HG03103 (cell line): ENCODE data around the gene MRPL27.
"Not testable (repeated sequence)": the region's sequence is repeated elsewhere in the genome, so short reads cannot be mapped to it uniquely, and the experiment has no call there.

Experiments used
- ATAC-seq: cut with Tn5 transposase; IDR thresholded peaks from one replicate; pipeline ENCODE4 v1.9.1; 2021; ENCODE audit warnings: low read depth; ENCODE audit not compliant: unreplicated experiment

Gene MRPL27

DNA sequence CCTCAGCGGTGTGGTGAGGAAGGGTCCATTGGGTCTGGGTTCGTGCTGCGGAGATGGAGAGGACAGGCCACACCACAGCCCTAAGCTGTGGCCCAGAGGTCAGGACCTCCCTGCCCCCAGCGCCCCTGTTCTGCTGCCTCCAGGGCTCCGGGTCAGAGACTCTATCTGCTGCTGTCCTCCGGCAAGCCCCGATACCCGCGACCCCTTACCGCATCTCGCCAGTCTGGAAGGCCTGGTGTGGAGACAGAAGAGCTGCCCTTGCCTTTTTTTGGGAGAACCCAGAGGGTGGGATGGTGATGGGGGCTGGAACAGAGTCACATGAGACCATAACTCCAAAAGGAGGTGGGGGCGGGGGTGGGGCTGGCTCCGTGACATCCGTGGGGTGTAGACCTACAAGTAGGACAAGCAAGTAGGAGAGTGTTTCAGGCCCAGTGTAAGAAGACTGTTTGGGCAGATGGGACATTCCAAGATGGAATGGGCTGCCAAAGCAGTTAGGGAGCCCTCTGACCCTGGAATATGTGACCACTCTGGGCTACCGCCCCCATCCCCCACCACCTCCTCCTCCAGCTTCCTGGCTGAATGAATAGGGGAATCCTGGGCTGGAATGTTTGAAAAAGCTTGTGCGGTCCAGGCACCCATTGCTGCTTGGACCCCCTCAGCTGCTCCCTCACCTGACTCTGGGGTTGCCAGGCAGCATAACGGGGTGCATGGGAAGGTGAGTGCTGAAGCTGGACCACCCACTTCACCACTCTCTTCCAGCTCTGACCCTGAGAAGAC, 25.7 kb downstream of the MRPL27 start:
- ATAC-seq: no peak

DNA sequence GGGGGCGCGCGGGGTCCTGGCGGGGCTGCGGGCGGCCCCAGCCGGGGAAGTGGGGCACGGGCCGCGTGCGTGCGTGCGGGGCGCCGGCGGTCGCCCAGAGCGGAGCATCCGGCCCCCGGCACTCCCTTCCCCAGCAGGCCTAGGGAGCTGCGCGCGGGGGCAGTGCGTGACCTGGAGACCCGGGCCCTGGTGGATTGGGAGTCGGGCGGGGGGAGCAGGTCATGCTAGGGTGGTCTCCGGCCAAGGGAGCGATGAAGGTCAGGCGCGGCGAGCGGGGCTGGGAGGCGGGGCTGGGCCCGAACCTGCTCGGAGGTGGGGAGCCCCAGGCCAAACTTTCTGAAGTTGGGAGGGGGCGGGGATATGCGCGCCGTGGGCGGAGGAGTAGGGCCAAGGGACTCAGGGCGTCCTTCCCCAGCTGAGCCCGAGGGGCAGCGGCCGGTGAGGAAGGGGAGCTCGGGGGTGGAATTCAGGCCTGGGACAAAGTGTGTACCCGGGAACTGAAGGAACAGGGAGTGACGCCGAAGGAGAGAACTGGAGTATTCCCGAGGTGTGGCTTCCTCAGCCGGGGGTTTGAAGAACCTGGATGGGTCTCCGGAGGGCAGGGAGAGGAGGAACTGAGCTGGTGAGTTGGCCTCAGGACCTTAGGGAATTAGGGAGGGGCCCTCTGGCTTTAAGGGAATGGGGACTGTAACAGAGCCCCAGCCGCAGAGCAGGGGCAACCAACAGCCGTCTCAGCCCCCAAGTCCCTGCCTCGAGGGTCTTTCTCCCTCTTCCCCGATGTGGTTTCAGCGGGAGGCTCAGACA, 26.5 kb downstream of the MRPL27 start:
- peak; percentile 39 for ATAC-seq

DNA sequence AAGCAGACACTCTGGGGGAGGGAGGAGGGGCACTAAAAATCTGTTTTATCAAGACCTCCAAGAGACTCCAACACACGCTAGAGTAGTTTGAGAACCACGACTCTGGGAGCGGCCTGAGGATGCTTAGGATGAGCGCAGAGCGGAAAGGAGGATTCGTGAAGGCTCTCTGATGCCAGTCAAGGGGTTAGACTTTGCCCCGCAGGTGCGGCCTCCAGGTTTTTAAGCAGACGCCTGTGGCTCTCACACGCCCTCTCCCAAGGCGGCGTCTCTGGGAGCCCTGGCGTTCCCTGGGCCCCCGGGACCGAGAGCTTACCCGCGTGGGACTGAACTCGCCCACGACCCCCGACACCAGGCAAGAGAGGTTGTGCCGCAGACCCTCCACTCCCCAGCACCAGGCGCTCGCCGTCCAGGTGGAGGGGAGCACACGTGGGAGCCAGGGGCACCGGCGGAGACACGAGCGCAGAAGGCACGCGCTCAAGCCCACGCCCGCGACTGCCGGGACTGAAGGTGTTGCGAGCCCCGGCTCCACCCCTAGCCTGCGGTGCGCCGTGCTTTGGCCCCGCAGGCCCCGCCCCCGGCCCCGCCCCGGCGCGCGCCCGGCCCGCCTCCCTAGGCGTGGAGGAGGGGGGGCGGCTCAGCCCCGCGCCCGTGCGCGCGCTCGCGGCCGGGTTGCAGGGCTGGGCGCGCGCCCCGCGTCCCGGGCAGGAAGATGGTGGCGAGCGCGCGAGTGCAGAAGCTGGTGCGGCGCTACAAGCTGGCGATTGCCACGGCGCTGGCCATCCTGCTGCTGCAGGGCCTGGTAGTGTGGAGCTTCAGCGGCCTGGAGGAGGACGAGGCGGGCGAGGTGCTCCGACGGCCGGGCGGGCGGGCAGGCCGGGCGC, 27.3 kb downstream of the MRPL27 start, which contains the start of gene XYLT2:
Gene XYLT2, plus strand, starts transcription at position 695 of the 881 bp plus-strand sequence. Its CDS starts 15 bp downstream, at position 710.
- ATAC-seq: peak; percentile 69

DNA sequence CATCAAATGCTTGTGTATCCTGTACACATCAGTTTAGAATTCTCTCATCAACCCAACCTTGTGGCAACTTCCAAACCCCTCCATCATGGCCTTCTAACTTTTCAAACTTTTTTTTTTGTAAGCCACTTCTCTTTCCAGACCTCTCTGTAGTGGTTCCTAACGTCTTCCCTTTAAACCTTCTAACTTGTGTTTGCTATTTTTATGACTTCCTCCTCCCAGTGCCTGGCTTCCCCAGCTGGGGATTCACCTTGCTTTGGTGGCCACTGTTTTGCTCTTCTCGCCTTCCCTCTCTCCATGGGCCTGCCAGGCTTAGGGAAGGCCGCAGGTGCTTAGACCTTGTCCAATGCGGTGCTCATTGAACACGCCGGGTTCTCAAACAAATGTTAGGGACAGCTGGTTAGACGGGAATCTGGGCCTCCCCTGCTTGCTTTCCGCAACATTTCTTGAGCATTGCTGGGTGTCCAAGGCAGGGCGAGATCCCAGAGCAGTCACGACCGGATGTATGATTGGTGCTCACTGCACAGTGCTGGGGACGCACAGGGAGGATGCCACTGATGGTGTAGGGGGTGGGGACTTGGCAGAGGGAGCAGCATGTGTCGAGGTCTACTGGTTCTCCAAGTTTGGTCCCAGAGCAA, 28.1 kb downstream of the MRPL27 start:
- no peak for ATAC-seq

DNA sequence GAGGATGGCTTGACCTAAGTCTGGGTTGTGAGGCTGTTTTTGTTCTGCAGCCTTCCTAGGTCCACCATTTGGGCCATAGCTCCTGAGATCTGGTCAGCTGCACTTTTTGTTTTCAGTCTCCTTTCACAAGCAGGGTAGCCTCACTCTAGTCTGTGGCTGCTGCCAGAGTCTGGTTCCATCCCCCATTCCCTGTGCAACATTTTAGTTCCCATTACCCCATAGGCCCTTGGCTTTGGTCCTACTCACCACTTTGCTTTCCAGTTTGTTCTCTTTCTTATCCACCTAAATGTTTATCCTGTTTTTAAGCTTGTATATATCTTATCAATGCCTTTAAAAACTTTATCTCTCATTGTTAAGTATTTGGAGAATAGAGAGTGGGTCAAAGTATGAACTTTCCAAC, 33.6 kb downstream of the MRPL27 start:
- ATAC-seq: no peak

DNA sequence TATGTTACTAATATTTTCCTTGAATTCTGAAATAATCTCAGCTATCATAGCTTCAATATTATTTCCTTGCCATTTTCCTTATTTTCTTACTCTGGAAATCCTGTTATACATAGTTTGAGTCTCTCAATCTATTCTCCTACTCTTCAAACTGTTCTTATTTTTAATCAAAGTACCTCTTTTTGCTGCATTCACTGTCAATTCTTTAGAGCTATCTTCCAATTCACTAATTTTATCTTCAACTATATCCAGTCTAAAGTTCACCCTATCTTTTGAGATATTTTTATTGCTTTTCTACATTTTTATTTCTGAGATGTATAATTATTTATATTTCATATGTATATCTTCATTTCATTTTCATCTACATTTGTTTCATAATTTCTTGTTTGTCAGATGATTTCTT, 34.3 kb downstream of the MRPL27 start:
- no peak for ATAC-seq

DNA sequence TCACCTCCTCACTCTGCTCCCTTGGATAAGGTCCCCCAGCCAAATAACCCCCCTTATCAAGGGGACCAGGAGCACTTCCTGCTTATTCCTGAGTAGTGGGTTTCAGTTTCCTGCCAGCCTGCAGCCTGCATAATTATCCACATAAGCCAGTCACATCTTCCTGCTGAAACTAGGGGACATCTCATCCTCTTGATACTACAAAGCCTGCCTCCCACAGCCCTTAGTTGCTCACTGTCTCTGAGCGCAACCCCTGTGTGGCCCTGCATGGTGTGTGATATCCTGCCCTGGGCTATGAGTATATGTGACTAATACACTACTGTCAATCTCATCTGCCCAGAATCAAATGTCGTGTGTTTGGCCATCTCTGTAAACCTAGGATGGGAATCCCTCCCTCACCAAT, 35.0 kb downstream of the MRPL27 start:
- ATAC-seq: no peak

DNA sequence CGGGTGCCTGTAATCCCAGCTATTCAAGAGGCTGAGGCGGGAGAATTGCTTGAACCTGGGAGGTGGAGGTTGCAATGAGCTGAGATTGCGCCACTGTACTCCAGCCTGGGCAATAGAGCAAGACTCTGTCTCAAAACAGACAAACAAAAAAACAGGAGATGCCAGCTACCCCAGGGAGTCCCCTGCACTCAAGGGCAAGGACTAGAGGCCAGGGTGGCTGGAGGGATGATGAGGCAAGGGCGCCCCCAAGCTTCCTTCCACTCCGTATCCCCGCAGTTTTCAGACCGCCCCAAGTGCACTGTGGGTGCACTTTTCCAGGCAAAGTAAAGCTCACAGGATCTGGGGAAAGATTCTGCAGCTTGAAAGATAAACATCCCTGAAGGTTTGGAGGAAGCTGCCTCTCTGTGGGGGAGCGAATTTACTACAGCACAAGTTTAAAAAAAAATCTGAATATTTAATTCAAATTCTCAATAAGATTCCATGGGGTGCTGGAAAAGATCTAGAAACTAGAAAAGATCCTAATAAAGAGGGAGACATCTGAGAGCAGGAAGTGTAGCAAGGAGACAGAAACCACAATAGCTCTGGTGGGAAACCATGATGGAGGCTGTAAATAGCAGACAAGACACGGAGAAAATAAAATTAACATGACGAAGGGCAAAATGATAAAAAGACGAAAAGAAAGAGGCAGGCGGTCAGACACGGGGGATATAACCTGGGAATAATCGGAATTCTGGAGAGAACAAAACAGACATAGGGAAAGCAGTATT, 39.5 kb downstream of the MRPL27 start:
- ATAC-seq: not testable (repeated sequence)

DNA sequence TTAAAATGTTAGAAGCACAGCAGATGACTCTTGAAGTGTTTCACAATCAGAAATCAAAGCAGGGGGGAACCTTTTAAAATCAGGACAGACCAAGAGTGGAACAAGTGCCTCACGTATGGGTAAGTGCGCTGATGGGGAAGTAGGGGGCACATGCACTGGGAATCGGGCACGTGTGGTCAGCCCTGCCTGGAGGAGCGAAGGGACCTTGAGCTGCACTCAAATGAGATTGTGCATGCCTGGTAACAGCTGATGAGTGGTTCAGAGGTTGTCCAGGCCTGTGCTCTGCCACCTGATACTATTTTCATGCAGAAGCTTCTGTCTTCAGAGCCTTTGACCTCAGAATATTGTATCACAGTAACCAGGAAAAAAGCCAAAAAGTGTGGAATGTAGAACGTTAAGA, 40.8 kb downstream of the MRPL27 start:
- ATAC-seq: no peak

DNA sequence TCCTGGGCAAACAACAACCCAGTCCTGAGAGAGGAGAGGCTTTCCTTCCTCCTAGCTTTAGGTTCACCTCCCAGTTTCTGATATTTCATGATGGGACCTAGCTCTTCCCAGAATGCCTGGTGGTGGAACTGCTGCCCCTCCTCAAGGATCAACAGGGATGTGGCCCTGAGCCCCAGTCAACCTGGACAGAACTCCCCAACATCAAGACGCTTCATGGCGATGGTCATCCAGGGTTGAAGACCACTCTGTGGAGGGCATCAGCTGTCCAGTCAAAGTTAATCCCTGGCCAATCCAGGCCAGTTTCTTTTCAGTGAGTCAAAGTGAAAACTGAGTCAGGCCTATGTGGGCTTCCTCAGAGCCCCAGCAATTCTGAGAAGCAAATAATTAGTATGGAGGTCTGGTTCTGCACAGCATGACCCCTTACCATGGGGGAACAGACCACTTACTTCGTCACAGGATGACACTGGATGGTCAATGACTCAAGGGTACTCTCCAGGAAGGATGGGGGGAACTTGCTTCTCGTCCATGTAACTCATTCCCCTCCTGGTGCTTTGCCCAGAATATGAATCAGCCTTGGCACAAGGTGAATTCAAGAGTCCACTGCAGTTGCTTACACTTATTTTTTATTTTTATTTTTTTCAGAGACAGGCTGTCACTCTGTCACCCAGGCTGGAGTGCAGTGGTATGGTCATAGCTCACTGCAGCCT, 41.7 kb downstream of the MRPL27 start:
- no peak for ATAC-seq

DNA sequence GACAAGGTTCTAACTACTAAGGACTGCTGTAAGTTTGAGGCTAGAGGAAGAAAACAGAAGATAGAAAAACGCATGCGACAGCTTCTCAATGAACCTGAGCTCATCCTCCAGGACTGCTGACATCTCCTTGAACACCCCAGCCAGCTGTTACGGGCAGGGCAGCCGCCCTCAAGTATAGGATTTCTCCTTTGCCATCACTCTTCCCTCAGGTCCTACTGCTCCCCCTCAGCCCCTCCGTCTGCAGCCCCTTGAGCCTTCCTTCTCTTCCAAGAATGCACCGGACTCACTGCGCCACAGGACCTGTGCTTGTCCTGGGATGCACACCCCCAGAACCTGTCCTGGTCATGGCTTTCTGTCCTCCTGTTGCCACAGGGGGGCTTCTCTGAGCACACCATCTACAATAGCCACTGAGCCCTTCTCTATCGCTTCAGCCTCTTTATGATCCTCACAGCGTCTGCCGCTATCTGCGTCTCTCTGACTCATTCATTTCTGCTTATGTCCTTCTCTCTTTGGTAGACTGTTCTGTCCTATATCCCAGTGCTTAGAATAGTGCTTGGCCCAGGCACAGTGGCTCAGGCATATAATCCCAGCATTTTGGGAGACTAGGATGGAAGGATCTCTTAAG, 42.7 kb downstream of the MRPL27 start:
- no peak for ATAC-seq

DNA sequence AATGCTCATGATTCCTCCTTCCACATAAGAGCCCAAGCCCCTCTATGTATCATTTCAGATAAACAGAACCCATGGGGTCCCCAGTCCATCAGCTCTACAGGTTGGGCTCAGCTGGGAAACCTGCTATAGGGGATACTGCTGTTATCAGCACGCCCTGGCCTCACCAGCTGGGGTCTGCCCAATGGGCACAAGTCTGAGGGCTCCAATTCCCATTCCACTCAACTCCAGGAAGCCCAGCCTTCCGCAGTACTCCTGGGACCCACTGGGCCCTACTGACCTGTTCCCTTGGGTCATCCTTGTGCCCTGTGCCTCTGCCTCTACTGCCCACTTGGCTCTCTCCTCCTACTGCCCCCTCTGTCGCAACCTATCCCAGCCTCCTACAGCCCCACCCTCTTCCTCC, 43.3 kb downstream of the MRPL27 start:
- no peak for ATAC-seq

DNA sequence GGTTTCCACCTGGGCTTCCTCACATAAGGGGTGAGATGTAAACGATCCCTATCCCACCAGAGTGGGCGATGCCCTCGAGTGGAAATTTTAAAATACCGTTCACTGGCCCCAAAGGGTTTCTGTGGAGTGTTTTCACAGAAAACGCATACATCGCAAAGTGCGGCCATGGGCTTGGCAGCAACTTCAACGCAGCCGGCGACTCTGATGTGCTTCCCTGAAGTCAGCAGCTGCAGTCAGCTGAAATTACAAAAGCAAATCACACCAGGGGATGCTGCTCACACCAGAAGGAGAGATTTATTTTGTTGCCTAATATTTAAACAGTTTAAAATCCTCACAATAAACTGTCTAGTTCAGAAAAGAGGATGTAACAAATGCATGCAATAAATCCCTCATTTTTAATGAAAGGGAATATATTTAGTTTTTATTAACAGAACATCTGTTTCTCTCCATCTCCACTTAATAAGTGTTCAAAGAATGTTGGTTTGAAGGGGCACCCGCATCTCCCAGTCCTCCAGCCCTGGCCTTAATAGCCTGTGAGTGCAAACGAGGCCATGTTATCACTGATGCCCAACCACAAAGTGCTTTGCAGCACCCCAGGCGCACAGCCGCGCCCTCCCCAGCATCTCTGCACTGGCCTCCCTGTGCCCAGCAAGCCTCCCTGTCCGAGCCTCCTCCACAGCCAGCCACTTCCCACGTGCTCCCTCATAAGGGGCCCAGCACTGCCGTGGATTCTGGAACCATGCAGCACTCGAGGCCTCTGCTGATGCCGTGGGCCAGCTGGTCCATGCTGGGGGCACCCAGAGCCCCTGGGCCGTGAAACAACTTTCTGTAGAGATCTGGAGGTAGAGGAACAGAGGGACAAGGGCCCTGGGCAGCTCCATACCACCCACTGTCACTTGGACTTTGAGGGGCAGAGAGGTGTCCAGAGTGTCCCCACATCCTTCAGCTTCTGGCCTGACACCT, 44.3 kb downstream of the MRPL27 start:
- ATAC-seq: no peak

DNA sequence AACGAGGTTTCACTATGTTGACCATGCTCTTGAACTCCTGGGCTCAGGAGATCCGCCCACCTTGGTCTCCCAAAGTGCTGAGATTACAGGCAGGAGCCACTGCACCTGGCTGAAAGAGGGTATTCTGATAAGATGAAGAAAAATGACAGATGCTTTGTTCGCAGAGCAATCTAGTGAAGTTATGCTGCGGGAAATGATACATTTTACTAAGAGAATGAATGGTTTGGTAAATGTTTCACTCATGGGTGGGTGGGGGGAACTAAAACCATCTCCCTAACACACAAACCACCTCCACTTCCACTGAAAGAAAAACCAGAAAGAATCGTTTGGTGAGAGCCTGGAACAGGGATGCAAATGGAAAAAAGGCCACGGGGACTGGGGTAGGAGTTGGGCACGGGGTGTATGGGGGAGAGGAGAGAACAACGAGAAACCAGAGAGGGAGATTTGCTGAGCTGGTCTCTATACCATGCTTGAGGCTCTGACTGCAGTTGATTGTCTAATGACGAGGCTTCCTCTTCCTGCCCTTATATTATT, 46.1 kb downstream of the MRPL27 start:
- ATAC-seq: no peak

DNA sequence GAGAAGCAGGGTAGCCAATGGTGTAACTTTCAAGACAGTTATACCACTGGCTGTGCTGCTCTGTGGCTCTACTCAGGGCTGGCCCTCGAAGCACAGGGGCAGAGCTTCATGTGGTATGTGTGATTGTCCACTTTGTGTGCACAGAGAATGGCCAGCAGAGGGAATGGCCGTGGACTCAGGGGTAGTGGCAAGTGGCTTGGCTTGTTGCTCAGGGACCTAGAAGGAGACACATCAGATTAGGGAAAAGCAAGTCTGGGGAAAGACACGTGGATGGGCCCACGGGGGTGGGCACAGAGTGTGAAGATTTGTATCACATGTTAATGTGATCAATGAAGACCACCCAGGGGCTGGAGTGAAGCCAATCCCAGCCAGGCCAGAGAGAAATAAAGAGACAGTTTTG, 47.1 kb downstream of the MRPL27 start:
- no peak for ATAC-seq

DNA sequence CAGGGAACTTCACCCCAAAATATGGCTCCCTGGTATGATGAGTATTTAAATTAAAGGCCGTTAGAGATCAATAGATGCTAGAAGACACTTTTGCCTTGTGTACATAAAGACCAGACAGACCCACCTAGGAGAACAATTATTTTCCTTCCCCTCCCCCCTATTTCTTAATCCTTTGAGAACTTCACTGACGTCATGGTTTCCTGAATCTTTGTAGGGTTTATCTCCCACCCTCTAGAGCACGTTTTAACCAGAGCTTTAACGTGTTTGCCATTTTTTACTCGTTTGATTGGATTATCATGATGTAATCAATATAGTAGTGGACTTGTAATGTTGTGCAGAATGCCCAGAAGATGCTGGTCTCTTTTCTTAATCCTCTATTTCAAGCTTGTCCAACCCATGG, 49.9 kb downstream of the MRPL27 start:
- ATAC-seq: no peak

DNA sequence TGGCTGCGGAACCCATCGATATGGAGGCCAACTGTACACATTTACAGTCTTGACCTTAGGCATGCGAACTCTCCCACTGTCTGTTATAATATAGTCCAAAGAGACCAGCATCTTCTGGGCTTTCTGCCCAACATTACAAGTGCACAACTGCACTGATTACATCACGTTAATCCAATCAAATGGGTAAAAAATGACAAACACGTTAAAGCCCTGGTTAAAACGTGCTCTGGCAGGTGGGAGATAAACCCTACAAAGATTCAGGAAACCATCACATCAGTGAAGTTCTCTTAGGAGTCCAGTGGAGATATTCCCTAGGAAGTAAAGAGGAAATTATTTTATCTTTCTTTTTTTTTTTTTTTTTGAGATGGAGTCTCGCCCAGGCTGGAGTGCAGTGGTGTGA, 50.7 kb downstream of the MRPL27 start:
- ATAC-seq: no peak
